Measurements from ENCODE around the gene SPATA32. TPM values are rescaled to one million over a fixed set of nuclear protein-coding genes. Genes with fewer than 3 reads are reported as not detected.
"Not testable (repeated sequence)": the region's sequence is repeated elsewhere in the genome, so short reads cannot be mapped to it uniquely, and the experiment has no call there.

The SPATA32 gene
- total RNA-seq = not detected

DNA sequence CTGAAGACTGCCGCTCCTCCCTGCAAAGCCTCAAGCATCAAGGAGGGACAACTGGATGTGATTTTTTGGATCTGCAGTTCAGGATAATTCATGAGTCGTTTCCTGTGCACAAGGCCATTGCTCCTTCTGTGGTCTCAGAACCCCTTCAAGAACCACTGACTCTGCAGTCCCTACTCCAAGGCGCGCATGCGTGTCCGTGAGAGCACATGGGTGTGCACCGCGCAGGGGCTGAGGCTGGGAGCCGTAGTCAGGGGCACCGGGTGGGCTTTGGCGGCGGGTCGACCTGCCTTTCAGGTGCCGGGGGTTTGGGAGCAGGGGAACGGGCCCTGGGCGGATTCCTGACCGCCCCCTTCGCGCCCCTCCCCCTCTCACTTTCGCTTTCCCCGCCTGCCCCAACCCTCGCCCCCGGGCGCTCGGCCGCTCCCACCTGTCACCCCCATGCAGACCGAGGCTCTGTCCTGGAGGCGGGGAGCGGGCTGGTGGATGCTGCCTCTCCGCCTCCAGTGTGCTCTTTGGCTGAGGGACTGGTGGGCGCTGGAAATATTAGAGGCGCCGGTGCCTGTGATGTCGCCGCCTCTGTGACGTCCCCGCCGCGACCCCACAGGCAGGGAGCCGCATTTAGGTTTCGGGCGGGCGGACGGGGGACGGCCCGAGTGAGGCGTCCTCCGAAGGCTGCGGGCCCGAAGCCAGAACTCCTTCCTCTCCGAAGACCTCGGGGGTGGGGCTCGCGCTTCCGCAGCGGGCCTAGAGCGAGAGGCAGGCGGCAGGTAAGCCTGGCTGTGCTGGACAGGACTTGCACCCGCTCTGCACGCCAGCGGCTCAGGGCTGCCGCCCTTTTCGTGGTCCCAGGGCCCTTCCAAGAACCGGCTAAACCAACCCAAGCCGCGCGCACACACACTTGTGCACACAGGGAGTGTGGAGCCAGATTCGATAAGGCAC, at the start of gene SPATA32:
SPATA32 (minus strand) TSS at position 518 of the 939 bp plus-strand sequence; CDS start at position 440, 78 bp downstream.
- DNase-seq (ENCODE audit: low spot score) = no peak

DNA sequence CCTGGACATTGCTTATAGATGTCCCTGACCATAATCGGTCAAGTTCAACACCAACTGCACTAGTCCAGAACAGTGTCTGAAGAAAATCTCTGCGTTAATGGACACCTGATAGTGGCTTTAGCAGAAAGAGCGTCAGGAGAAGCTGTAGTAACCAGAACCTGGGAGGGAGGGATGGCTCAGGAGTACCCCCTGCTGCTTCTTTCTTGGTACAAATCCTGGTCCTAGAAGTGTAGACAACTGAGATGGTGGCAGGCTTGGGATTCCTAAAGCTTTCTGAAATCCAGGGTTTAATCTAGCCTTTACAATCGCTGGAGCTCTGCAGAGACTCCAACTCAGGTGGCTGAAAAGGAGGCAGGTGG, 49.5 kb upstream of the SPATA32 start:
- no peak for DNase-seq (ENCODE audit: low spot score)

DNA sequence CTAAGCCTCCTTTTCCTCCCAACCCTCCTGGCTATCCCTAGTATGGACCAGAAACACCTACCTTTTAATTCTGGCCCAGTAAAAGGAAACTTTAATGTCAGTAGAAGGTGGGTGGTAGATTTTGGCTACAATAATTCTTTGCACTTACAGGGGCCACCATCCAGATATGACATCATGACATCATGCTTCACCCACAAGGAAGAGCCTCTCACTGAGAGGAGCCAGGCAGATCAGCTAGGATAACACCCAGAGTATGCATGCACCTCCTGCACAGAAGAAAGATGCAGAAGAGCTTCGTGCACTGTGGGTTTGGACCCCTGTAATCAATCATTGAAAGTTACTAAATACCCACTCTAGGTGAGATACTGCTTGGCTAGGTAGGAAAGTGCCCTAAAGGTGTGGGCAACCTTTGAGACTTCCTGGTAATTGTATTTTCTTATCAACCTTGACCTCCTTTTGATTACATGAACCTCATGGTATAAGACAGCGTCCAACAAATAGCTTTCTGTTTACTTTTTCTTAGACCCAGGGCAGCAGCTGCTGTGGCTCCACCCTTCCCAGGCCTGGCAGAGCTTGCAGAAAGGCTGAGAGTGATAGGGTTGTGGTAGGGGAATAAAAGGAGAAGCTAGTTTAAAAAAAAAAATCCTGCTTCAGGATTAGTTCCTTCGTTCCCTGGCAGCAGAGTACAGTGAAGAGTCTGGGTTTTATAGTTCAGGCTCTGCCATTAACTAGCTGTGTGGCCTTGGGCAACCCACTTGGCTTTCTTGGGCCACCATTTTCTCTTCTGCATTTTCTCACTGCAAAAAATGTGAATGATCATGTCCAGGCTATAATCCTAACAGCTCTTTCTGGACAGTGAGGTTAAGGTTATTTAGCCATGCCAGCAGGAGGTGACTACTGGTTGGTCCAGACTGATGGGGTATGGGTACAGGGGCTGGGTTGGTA, 48.8 kb upstream of the SPATA32 start:
- peak; percentile 84 for DNase-seq (ENCODE audit: low spot score)

GRCh38 chr17:45309400-45309799, 47.5 kb upstream of the SPATA32 start:
- no peak for DNase-seq (ENCODE audit: low spot score)

DNA sequence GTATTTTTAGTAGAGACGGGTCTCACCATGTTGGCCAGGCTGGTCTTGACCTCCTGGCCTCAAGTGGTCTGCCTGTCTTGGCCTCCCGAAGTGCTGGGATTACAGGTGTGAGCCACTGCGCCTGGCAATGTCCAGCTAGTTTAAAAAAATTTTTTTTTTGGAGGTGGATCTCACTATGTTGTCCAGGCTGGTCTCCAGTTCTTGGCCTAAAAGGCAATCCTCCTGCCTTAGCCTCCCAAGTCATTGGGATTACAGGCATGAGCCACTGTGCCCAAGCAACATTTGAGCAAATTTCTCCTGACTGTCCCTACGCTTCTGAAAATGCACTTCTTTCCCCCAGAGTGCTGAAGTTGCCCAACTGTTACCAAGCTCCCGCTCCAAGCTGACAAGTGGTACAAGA, 46.9 kb upstream of the SPATA32 start:
- DNase-seq (ENCODE audit: low spot score) = no peak

DNA sequence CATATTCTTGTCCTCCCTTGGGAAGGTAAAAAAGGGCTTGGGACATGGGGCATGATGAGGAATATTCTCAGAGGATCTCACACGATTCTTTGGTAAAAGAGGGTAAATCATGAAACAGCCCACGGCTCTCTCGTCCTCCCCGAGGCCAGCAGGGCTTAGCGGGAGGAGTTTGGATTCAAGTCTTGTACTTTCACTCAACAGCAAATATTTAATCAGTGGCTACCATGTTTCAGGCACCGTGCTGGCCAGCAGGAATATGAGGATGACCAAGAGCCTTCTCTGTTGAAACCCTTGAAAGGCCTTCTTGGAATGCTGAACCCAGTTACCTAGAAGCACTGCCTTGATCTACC, 46.1 kb upstream of the SPATA32 start:
- DNase-seq (ENCODE audit: low spot score) = no peak

DNA sequence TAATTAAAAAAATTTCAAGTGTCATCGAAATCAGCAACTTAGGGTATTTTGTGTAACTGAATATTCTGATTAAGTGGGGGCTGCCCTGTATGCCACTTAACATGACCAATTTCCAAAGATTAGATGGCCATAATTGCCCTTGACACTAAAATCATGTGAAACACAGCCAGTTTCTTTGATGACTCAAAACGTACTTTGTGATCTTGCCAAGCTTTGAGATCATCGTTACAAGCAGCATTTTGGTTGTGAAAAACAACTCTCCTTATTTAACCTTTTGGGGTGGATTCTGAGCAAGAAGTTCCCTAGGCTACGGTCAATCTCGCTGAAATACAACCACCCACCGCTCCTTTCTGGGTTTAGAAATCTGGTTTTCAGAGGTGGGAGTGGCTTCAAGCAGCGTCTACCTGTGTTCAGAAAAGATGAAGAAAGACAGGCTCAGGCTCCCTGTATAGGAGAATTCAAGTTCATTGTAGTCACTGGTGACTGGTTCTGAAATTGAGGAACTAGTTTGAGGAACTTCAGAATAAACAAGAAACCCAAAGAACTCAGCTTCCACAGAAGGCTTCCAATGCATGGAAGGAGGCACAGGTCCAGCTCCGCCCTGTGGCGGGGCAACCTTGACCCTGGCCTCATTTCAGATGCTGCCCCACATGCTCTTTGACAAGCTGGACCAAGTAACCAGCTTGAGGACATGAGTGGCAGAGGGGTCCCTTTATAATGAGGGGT, 45.6 kb upstream of the SPATA32 start:
- DNase-seq (ENCODE audit: low spot score) = no peak

DNA sequence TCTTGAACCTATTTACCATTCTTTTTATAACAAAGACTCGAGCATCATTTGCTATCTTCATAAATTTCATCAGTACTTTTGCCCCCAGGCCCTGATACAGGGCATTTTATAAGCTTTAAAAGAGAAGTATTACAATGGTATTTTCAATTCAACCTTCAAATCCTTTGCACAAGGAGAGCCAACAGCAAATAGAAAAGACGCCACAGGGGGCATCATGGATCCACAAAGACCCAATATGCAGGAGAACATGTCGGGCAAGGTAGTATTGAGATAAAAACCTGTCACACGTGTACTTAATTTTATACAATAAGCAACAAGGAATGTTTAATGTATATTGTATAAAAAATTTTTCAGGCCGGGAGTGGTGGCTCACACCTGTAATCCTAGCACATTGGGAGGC, 44.7 kb upstream of the SPATA32 start:
- no peak for DNase-seq (ENCODE audit: low spot score)

DNA sequence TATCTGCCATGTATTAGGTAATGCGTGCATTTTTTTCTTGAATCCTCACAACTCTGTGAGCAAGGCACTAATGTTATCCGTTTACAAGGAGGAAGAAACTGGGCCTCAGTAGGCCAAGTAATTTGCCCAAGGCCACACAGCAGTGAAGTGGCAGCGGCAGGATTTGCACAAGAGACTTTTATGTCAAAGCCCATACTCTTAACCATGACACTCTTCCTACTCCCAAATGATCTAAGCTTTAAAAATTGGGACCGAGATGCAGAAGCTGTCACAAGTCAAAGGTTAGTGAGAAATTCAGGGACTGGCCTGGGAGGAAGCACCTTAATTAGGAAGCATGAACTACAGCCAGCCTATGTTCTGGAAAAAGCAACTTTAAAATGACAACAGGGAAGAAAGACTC, 44.2 kb upstream of the SPATA32 start:
- no peak for DNase-seq (ENCODE audit: low spot score)

- DNase-seq (ENCODE audit: low spot score) = no peak
Measured at GRCh38 chr17:45305530-45306087, 43.7 kb upstream of the SPATA32 start.

- DNase-seq (ENCODE audit: low spot score) = no peak
Measured at GRCh38 chr17:45302649-45303173, 40.8 kb upstream of the SPATA32 start.

DNA sequence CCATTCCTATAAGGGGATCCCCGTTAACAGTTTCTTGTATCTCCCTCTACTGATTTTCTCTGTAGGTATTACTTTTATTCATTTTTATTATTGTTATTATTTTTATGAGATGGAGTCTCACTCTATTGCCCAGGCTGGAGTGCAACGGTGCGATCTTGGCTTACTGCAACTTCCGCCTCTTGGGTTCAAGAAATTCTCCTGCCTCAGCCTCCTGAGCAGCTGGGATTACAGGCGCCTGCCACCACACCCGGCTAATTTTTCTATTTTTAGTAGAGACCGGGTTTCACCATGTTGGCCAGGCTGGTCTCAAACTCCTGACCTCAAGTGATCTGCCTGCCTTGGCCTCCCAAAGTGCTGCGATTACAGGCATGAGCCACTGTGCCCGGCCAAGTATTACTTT, 40.3 kb upstream of the SPATA32 start:
- not testable (repeated sequence) for DNase-seq (ENCODE audit: low spot score)

- no peak for DNase-seq (ENCODE audit: low spot score)
Measured at GRCh38 chr17:45301674-45302073, 39.8 kb upstream of the SPATA32 start.

GRCh38 chr17:45300060-45300751, 38.3 kb upstream of the SPATA32 start:
- no peak for DNase-seq (ENCODE audit: low spot score)

DNA sequence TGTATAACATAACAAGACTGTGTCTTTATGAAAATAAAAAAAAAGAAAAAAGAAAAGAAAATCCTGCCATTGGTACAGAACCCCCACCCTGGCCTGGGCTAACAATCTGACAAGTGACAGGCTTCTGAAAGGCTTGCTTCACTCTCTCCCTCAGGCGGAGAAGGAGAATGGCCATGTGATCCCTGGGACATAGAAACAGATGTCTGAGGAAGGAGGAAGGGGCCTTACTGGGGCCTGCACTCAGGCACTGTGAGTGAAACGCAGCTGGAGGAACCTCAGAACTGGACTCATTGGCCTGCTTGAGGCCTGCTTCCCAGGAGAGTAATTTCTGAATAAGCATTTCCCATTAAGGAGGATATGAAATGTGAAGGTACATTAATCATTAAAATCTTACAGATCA, 37.5 kb upstream of the SPATA32 start:
- no peak for DNase-seq (ENCODE audit: low spot score)

DNA sequence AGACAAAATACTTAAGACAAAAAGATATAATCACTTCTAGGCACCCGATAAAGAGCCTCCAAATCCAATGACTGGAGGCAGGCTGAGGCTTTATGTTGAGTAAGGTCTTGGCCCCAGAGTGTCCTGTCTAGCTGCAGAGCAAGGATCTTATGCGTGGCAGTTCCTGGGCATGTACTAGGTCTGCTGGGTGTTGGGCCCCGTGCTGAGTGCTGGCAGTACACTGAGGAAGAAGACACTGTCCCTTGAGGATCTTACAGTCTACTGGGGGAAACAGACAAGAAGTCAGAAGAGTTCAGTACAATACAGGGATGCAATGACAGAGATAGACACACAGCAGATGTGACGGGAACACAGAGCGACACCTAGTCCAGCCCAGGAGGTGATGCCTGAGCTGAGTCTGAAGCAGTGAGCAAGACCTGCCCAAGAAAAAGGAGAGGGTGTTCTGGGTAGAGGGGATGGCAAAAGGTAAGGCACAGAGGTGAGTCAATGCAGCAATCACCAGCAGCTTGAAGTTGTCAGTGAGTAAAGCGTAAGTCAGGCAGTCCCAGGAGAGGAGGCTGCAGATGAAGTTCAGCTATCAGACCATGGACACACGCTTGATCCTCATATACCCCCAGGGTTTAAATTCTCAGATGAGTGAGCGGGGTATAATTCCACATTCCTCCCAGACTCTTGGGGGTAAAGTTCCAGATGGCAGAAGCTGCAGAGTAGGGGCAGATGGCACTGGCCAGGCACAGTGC, 36.8 kb upstream of the SPATA32 start:
- DNase-seq (ENCODE audit: low spot score) = no peak

DNA sequence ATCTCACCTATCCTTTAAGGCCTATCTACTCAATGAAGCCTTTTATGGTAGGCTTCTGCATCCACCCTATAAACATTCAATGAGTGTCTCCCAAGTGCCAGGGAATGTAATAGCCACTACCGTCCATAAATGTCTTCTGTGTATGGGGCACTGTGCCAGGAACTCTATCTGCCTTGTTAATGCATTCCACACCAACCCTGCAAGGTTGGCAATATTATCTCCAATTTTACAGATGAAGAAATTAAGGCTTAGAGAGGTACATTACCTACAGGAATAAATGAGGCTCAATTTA, 34.9 kb upstream of the SPATA32 start:
- DNase-seq (ENCODE audit: low spot score) = no peak

GRCh38 chr17:45296003-45296832, 34.3 kb upstream of the SPATA32 start:
- no peak for DNase-seq (ENCODE audit: low spot score)

DNA sequence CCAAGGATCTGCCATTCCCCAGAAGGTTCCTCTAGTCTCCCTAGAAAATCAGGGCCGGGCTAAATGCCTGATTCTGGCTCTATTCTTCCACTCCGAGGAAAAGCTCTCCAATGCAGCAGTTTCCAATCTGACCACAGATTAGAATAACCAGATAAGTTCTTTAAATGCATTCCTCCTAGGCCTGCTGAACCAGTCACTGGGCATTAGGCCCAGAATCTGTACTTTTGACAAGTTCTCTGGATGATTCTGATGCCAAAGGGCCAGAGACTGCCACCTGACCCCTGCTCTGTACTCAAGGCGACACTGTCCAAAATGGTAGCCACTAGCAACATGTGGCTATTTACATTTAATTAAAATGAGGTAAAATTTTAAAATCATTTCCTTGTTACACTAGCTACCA, 32.6 kb upstream of the SPATA32 start:
- DNase-seq (ENCODE audit: low spot score) = peak; percentile 76
